H1 (cell line): Measurements from ENCODE around the gene BCAS3. TPM values are rescaled to one million over a fixed set of nuclear protein-coding genes. Genes with fewer than 3 reads are reported as not detected.

Experiments
- JUN ChIP-seq: IDR thresholded peaks from 2 replicates; pipeline ENCODE4 v1.6.1; 2011; ENCODE audit warnings: low read depth, mild to moderate bottlenecking, improper control_type of control experiment, low read length
- KDM5A ChIP-seq: fragments of 200-600 bp; IDR thresholded peaks from 2 replicates; pipeline ENCODE4 v1.7.1; 2012; ENCODE audit warnings: mild to moderate bottlenecking, low read length, inconsistent platforms, mixed read lengths
- NANOG ChIP-seq: IDR thresholded peaks from 2 replicates; pipeline ENCODE4 v1.6.1; 2011; ENCODE audit warnings: low read length, low read depth, mild to moderate bottlenecking, inconsistent platforms; ENCODE audit not compliant: insufficient read depth, poor library complexity, severe bottlenecking
- RNF2 ChIP-seq: fragments of 200-900, 300-1000 bp; sonication (generic); IDR thresholded peaks from 2 replicates; pipeline ENCODE4 v1.7.1; 2016; ENCODE audit warnings: borderline replicate concordance, low read depth, mild to moderate bottlenecking, antibody characterized with exemption, low read length; ENCODE audit not compliant: poor library complexity, severe bottlenecking; ENCODE audit errors: missing control alignments
- SIRT6 ChIP-seq: IDR thresholded peaks from one replicate; pipeline ENCODE4 v1.7.1; 2012; ENCODE audit warnings: low read length, inconsistent platforms
- USF2 ChIP-seq: IDR thresholded peaks from 2 replicates; pipeline ENCODE4 v1.6.1; 2011; ENCODE audit warnings: low read length, improper control_type of control experiment
- polyA plus RNA-seq, 7 experiments: library from polyadenylated mRNA; depleted of rRNA in 3 of 7; stranded (reverse) in 5 of 7; unstranded in 2 of 7; fragments of >200 nt in 5 of 7; fragments of 200-250 nt in 2 of 7; gene quantifications; 1 replicate in 5 of 7; 2 replicates in 1 of 7; 4 replicates in 1 of 7; pipeline versions ENCODE4 v1.2.1 to v1.2.3, GENCODE V29; 2011 to 2013; ENCODE audit warnings: missing spikeins in 2 of 7, mixed read lengths in 2 of 7
- total RNA-seq: library from RNA; stranded (reverse); fragmentation: NEBNext Ultra II Directional; extraction: Animal tissue kit (Norgen Biotek cat#: 25700); gene quantifications from 2 replicates; pipeline ENCODE4 v1.2.1, GENCODE V29; 2021

Gene BCAS3
- total and polyA plus RNA-seq, 2 of the 8 experiments (the other 6 are each of a cell fraction or from before 2014, with no cell fraction given) = 9.9 to 13.3 TPM

GRCh38 chr17:61219460-61219859, 541.8 kb downstream of the BCAS3 start (continued):
- TF ChIP-seq RNF2 = no peak
- no peak for TF ChIP-seq NANOG
- no peak for TF ChIP-seq SIRT6
- no peak for TF ChIP-seq JUN
- TF ChIP-seq KDM5A = no peak
- TF ChIP-seq USF2 = no peak
